Transverse colon (tissue), 4 donors: Measurements from ENCODE around the gene WDR27.
"Not testable (repeated sequence)": the region's sequence is repeated elsewhere in the genome, so short reads cannot be mapped to it uniquely, and the experiment has no call there.

ENCODE experiments used
- EP300 ChIP-seq: sonication (generic); formaldehyde crosslinking; IDR thresholded peaks from one replicate; pipeline ENCODE4 v1.6.1; 2017; ENCODE audit warnings: antibody characterized with exemption, low read depth
- POLR2A ChIP-seq: fragments of 450-650 bp; IDR thresholded peaks from one replicate; pipeline ENCODE4 v1.6.1; 2016; ENCODE audit warnings: antibody characterized with exemption, mild to moderate bottlenecking, moderate library complexity
- POLR2AphosphoS5 ChIP-seq, 3 donors: sonication (generic); formaldehyde crosslinking; IDR thresholded peaks; one replicate each; pipeline ENCODE4 v1.6.1; 2016; ENCODE audit warnings: antibody characterized with exemption in 3 of 3
- TF ChIP-seq, protein P1 (sequence below), 5 experiments: fragments of 200-600 bp in 3 of 5; fragments of 450-650 bp in 2 of 5; sonication (generic) in 3 of 5; IDR thresholded peaks; 1 replicate in 2 of 5; 2 replicates in 3 of 5; pipeline ENCODE4 v1.5.1; 2016 to 2017; ENCODE audit warnings: antibody characterized with exemption in 5 of 5, inconsistent platforms in 3 of 5, mild to moderate bottlenecking in 2 of 5, moderate library complexity in 1 of 5

DNA sequence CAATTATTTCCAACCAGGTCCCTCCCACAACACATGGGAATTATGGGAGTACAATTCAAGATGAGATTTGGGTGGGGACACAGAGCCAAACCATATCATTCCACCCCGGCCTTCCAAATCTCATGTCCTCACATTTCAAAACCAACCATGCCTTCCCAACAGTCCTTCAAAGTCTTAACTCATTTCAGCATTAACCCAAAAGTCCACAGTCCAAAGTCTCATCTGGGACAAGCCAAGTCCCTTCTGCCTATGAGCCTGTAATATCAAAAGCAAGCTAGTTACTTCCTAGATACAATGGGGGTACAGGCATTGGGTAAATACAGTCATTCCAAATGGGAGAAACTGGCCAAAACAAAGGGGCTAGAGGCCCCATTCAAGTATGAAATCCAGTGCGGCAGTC is 93.2 kb downstream of the WDR27 start:
- TF ChIP-seq, protein P1, sequence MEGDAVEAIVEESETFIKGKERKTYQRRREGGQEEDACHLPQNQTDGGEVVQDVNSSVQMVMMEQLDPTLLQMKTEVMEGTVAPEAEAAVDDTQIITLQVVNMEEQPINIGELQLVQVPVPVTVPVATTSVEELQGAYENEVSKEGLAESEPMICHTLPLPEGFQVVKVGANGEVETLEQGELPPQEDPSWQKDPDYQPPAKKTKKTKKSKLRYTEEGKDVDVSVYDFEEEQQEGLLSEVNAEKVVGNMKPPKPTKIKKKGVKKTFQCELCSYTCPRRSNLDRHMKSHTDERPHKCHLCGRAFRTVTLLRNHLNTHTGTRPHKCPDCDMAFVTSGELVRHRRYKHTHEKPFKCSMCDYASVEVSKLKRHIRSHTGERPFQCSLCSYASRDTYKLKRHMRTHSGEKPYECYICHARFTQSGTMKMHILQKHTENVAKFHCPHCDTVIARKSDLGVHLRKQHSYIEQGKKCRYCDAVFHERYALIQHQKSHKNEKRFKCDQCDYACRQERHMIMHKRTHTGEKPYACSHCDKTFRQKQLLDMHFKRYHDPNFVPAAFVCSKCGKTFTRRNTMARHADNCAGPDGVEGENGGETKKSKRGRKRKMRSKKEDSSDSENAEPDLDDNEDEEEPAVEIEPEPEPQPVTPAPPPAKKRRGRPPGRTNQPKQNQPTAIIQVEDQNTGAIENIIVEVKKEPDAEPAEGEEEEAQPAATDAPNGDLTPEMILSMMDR (IDR thresholded peaks at IDR 0.05): not testable (repeated sequence)
- not testable (repeated sequence) for TF ChIP-seq POLR2AphosphoS5 (IDR thresholded peaks at IDR 0.05); POLR2A; EP300
